HL-60 (cell line): ENCODE results near the gene HS1BP3.

Experiments
- SPI1 ChIP-seq: IDR thresholded peaks from 2 replicates; pipeline ENCODE4 v1.6.1; 2012; ENCODE audit warnings: low read depth, mild to moderate bottlenecking, borderline replicate concordance
- TF ChIP-seq, protein P1 (sequence below): IDR thresholded peaks from one replicate; pipeline ENCODE4 v1.5.1; 2011; ENCODE audit warnings: low read length, control low read depth, inconsistent platforms; ENCODE audit not compliant: insufficient read depth

DNA sequence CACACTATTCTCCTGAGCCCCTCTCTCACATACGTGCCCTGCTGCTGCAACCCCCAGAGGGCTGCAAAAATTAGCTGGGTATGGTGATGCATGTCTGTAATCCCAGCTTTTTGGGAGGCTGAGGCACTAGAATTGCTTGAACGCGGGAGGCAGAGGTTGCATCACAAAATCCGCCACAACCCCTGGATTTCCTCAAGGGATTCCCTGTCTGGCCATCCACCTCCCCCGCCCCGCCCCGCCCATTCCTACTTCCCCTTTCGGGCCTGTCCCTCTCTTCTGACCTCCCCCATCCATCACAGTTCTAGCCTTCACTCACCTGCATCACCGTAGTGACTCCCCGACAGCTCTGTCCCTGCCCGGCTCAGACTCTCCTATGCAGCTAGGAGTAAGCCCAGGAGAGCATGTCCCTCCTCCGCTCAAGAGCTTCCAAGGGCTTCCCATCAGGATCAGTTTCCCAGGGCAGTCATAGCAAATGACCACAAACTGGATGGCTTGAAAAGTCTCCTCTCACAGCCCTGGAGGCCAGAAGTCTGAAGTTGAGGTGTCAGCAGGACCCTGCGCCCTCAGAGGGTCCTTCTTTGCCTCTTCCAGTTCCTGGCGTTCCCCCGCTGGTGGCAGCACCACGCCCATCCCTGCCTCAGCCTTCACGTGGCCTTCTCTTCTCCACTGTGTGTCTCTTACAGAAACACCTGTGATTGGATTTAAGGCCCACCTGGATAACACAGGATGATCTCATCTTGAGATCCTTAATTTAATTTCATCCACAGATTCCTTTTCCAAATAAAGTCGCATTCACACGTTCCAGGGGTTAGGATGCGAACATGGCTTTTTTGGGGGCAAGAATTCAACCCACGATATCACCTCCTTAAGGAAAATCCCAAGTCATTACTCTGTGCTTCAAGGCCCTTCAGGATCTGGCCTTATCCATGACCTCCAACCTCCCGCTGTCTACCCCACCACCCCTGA is 58.5 kb downstream of the HS1BP3 start:
- TF ChIP-seq, protein P1, sequence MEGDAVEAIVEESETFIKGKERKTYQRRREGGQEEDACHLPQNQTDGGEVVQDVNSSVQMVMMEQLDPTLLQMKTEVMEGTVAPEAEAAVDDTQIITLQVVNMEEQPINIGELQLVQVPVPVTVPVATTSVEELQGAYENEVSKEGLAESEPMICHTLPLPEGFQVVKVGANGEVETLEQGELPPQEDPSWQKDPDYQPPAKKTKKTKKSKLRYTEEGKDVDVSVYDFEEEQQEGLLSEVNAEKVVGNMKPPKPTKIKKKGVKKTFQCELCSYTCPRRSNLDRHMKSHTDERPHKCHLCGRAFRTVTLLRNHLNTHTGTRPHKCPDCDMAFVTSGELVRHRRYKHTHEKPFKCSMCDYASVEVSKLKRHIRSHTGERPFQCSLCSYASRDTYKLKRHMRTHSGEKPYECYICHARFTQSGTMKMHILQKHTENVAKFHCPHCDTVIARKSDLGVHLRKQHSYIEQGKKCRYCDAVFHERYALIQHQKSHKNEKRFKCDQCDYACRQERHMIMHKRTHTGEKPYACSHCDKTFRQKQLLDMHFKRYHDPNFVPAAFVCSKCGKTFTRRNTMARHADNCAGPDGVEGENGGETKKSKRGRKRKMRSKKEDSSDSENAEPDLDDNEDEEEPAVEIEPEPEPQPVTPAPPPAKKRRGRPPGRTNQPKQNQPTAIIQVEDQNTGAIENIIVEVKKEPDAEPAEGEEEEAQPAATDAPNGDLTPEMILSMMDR: no peak
- TF ChIP-seq SPI1: no peak
